Heart left ventricle (tissue), 16 donors: ENCODE measurements around the gene PTPRC. TPM values are rescaled to one million over a fixed set of nuclear protein-coding genes. Genes with fewer than 3 reads are reported as not detected.

ENCODE experiments used
- ATAC-seq, 4 donors: fragments of 200-7000 bp; cut with Tn5 transposase; one replicate each; pipeline ENCODE4 v1.9.1; 2020 to 2022; ENCODE audit warnings: moderate library complexity in 4 of 4, mild to moderate bottlenecking in 3 of 4, moderate number of reproducible peaks in 1 of 4
- DNase-seq, 5 donors: peaks; one replicate each; pipeline ENCODE4 v3.0.0-alpha.2; 2020
- H3K27ac ChIP-seq, 12 donors: fragments of 200-600 bp; sonication (generic) in 4 of 12; one replicate each; pipeline versions ENCODE4 v1.5.0 to v1.8.0; 2016 to 2022; ENCODE audit warnings: mild to moderate bottlenecking in 2 of 12
- H3K27me3 ChIP-seq, 9 donors: fragments of 200-600 bp; sonication (generic) in 2 of 9; one replicate each; pipeline versions ENCODE4 v1.5.1 to v1.8.0; 2016 to 2022; ENCODE audit warnings: mild to moderate bottlenecking in 3 of 9
- H3K36me3 ChIP-seq, 9 donors: fragments of 200-600 bp; sonication (generic) in 2 of 9; one replicate each; pipeline versions ENCODE4 v1.5.0 to v1.8.0; 2018 to 2022; ENCODE audit warnings: mild to moderate bottlenecking in 2 of 9
- H3K4me1 ChIP-seq, 12 donors: fragments of 200-600 bp; sonication (generic) in 4 of 12; one replicate each; pipeline versions ENCODE4 v1.5.0 to v1.8.0; 2016 to 2022; ENCODE audit warnings: mild to moderate bottlenecking in 3 of 12
- H3K4me3 ChIP-seq, 12 donors: fragments of 200-600 bp; sonication (generic) in 4 of 12; one replicate each; pipeline versions ENCODE4 v1.5.0 to v1.8.0; 2017 to 2022; ENCODE audit warnings: mild to moderate bottlenecking in 9 of 12, moderate library complexity in 4 of 12
- H3K9me3 ChIP-seq, 12 donors: fragments of 200-600 bp; sonication (generic) in 4 of 12; one replicate each; pipeline versions ENCODE4 v1.5.0 to v1.8.0; 2016 to 2022; ENCODE audit warnings: mild to moderate bottlenecking in 1 of 12
- CTCF ChIP-seq, 12 donors: fragments of 200-600 bp; sonication (generic) in 4 of 12; IDR thresholded peaks; one replicate each; pipeline versions ENCODE4 v1.5.0 to v1.8.0; 2018 to 2022; ENCODE audit warnings: antibody characterized with exemption in 12 of 12, mild to moderate bottlenecking in 5 of 12
- POLR2A ChIP-seq, 2 donors: fragments of 450-650 bp; IDR thresholded peaks; one replicate each; pipeline ENCODE4 v1.6.1; 2017; ENCODE audit warnings: antibody characterized with exemption in 2 of 2, mild to moderate bottlenecking in 2 of 2, moderate library complexity in 2 of 2
- WGBS, 4 donors: extraction: QIAGEN DNeasy Blood & Tissue Kit in 2 of 4; methylation state at CpG; one replicate each; pipeline versions ENCODE4 v1.1.5 to v1.1.7; 2013 to 2018; 5-methylcytosine and 5-hydroxymethylcytosine counted together
- intact Hi-C, 10 donors: fragments of 100-400 bp; cut with DNase I; formaldehyde crosslinking; loops; one replicate each; pipeline versions ENCODE4 v1.11.1 to v1.14.2; 2022
- polyA plus RNA-seq, 2 donors: library from polyadenylated mRNA; stranded (reverse); fragments of 200-250 nt; gene quantifications; one replicate each; pipeline ENCODE4 v1.2.3, GENCODE V29; 2013
- total RNA-seq, 9 donors: library from RNA; depleted of rRNA in 2 of 9; stranded (reverse); fragments of >200 nt in 2 of 9; fragmentation: NEBNext Ultra II Directional in 3 of 9; extraction: Animal tissue kit (Norgen Biotek cat#: 25700) in 3 of 9; gene quantifications; one replicate each; pipeline versions ENCODE4 v1.1.0 to v1.2.4, GENCODE V29; 2016 to 2023
- donor health status: ischemic (EF 13 %, LVEDD 7.1; RV severe dilation, severe dysfunction).
- donor health status: healthy with polysubstance abuse.
- donor health status: DM: no; HTN: yes; CAD: no.
- donor health status: DM: no; HTN: no; CAD: no.
- donor health status: ischemic (EF 25% LVEDD 6.9; RV normal size, moderate dysfunction).
- donor health status: ischemic (EF 25% LVEDD 5.7; RV mildly dilated, moderate dysfunction).
- donor health status: healthy.
- donor health status: DM: yes; HTN: yes; CAD: no.
- donor health status: ischemic (EF 35%, LVEDD 5.7; RV mildly dilated, moderate dysfunction).
- donor health status: nonischemic (EF 11% LVEDD 7.7; RV severe dilation, severe dysfunction).
- donor health status: DM: yes; HTN: yes; CAD: no.
- donor health status: PGD.
- donor health status: ischemic (EF 29% LVEDD 5.4; RV normal size, mild dysfunction).
- donor health status: nonischemic (EF 23%, LVEDD 6.1; RV moderate dilation, normal function).

The PTPRC gene
- total and polyA plus RNA-seq, 11 donors, result 0.65 to 99.3 (median 4.4) TPM

- TF ChIP-seq CTCF (IDR thresholded peaks at IDR 0.05) (no peak), POLR2A (IDR thresholded peaks at IDR 0.05) (no peak)
- Histone ChIP-seq H3K9me3 (no peaks in the 10 kb centered on the region), H3K27me3 (no peaks in the 10 kb centered on the region), H3K36me3 (no peaks in the 10 kb centered on the region), H3K4me1 (peaks cover 0 to 40% (median 0%) of the 10 kb centered on the region in 12 donors), H3K27ac (no peak overlapping the region), H3K4me3 (no peak overlapping the region)
- ATAC-seq (no peak), DNase-seq (no peak)
- intact Hi-C loops, result loop anchor here in 6 of 10 donors (5.0 to 10.0 kb wide), 4 partner anchors 160 to 470 kb away; no protein-coding TSS in a partner anchor
- 88 to 94% (median 94%) methylated on average over 2 of the region's 2 CpGs for WGBS, 4 donors
These were observed 135.6 kb downstream of the PTPRC start for GRCh38 chr1:198774421-198774820.

- Histone ChIP-seq H3K27me3 (no peaks in the 10 kb centered on the region), H3K4me1 (peaks cover 0 to 40% (median 0%) of the 10 kb centered on the region in 12 donors), H3K4me3 (no peak overlapping the region), H3K36me3 (no peaks in the 10 kb centered on the region), H3K27ac (peak overlapping the region in 8 of 12 donors; percentile 55 to 88 (median 67)), H3K9me3 (no peaks in the 10 kb centered on the region)
- TF ChIP-seq CTCF (IDR thresholded peaks at IDR 0.05), result no peak
- TF ChIP-seq POLR2A (IDR thresholded peaks at IDR 0.05), result no peak
- DNase-seq, result no peak
- intact Hi-C loops, result loop anchor here in 6 of 10 donors (5.0 to 10.0 kb wide), 3 partner anchors 159 to 469 kb away; no protein-coding TSS in a partner anchor
- 89 to 94% (median 92%) methylated on average over 6 of the region's 6 CpGs for WGBS, 4 donors
- ATAC-seq, result no peak
These were observed 136.8 kb downstream of the PTPRC start for GRCh38 chr1:198775606-198776005.

- TF ChIP-seq CTCF (IDR thresholded peaks at IDR 0.05), result no peak
- TF ChIP-seq POLR2A (IDR thresholded peaks at IDR 0.05), result no peak
- Histone ChIP-seq H3K4me3 (no peak overlapping the region), H3K9me3 (no peaks in the 10 kb centered on the region), H3K27me3 (no peaks in the 10 kb centered on the region), H3K4me1 (peaks cover 0 to 40% (median 0%) of the 10 kb centered on the region in 12 donors), H3K27ac (peak overlapping the region; percentile 3 to 88 (median 66)), H3K36me3 (no peaks in the 10 kb centered on the region)
- intact Hi-C loops, result loop anchor here in 6 of 10 donors (5.0 to 10.0 kb wide), 3 partner anchors 158 to 468 kb away; no protein-coding TSS in a partner anchor
- 54 to 71% (median 65%) methylated on average over 4 of the region's 4 CpGs for WGBS, 4 donors
- DNase-seq, result peak; percentile 32 to 69 (median 57)
- peak; percentile 91 to 98 (median 95) for ATAC-seq
These were observed 137.8 kb downstream of the PTPRC start for GRCh38 chr1:198776602-198777029.

- Histone ChIP-seq H3K36me3 (no peaks in the 10 kb centered on the region), H3K27me3 (no peaks in the 10 kb centered on the region), H3K9me3 (no peaks in the 10 kb centered on the region), H3K4me3 (no peak overlapping the region), H3K4me1 (peaks cover 0 to 40% (median 0%) of the 10 kb centered on the region in 12 donors), H3K27ac (peak overlapping the region in 1 of 12 donors; percentile 77)
- TF ChIP-seq POLR2A (IDR thresholded peaks at IDR 0.05), result no peak
- TF ChIP-seq CTCF (IDR thresholded peaks at IDR 0.05), result no peak
- ATAC-seq (peak in 1 of 4 donors; percentile 31), DNase-seq (peak in 1 of 5 donors; percentile 29)
- intact Hi-C loops, result loop anchor here in 6 of 10 donors (5.0 to 10.0 kb wide), 3 partner anchors 157 to 467 kb away; no protein-coding TSS in a partner anchor
- WGBS, 4 donors, result 72 to 88% (median 74%) methylated on average over 4 of the region's 4 CpGs
These were observed 139.2 kb downstream of the PTPRC start for GRCh38 chr1:198778049-198778448.
